Glomerular visceral epithelial cell (primary cell): Measurements from ENCODE around the gene PCBD2.

Source experiments
- DNase-seq: peaks from one replicate; pipeline ENCODE4 v3.0.0-alpha.2; 2016; ENCODE audit errors: extremely low spot score

Gene PCBD2

DNA sequence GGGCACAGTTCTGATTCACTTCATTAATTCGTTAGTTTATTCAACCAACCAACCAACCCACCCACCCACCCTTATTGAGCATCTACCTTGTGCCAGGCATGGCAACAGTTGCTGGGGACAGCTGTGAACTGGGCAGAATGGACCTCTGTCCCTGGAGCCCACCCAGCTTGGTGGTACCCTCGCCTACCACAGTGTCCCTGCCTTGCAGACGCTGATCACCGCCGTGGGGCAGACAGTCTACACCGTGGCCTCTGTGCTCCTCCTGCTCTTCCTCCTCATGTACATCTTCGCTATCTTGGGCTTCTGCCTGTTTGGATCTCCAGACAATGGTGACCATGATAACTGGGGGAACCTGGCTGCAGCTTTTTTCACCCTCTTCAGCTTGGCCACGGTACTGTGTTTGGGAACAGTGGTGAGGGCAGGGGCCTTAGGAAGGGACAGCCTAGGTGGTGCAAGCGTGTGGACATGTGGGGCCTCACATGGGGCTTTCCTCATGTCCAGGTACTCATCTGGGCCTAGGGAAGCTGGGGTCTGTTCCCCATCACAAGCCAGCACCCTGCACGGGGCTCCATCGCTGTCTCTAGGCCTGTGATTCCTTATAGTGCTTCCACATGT, 102.9 kb downstream of the PCBD2 start:
- DNase-seq = no peak

DNA sequence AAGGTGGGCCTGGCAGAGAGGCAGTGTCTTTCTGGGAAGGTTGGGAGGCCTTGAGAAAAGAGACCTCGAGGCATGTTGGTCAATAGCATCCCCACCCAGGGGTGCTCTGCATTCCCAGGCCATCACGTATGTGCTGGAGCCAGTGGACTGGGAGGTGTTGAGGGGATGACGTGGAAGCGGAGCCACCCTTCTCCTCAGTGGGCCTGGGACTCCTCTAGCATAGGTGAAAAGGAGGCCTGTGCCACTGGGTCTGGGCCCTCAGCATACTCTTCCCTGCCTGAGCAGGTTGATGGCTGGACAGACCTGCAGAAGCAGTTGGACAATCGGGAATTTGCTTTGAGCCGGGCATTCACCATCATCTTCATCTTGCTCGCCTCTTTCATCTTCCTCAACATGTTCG, 103.6 kb downstream of the PCBD2 start:
- no peak for DNase-seq

DNA sequence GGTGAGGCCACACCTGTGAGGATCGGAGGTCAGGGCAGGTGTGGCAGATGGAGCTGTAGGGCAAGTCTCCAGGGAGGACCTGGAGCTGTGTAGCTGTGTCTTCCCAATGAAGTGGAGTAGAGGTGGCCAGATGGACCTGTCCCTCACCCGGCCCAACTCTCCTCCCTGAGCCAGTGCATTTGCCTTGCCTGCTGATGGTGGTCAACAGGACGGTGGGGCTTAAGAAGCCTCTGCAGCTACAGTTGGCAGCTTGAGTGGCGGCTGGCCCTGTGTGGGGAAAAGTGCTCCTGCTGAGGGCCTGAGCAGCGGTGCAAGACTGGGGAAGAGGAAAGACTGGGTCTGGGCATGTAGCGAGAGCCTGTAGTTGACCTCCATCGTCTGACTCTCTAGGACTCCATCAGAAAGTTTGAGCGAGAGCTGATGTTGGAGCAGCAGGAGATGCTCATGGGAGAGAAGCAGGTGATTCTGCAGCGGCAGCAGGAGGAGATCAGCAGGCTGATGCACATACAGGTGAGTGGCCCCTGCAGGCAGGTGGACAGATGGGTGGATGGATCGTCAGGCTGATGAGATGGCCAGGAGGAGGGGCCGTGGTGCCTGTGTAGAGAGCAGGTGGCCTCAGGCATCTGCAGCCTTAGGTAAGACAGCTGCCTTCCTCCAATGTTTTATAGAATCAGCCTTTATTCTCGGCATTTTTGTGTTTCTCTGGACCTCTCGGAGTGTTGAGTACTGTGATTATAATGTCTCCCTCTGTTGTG, 104.2 kb downstream of the PCBD2 start:
- DNase-seq = no peak

DNA sequence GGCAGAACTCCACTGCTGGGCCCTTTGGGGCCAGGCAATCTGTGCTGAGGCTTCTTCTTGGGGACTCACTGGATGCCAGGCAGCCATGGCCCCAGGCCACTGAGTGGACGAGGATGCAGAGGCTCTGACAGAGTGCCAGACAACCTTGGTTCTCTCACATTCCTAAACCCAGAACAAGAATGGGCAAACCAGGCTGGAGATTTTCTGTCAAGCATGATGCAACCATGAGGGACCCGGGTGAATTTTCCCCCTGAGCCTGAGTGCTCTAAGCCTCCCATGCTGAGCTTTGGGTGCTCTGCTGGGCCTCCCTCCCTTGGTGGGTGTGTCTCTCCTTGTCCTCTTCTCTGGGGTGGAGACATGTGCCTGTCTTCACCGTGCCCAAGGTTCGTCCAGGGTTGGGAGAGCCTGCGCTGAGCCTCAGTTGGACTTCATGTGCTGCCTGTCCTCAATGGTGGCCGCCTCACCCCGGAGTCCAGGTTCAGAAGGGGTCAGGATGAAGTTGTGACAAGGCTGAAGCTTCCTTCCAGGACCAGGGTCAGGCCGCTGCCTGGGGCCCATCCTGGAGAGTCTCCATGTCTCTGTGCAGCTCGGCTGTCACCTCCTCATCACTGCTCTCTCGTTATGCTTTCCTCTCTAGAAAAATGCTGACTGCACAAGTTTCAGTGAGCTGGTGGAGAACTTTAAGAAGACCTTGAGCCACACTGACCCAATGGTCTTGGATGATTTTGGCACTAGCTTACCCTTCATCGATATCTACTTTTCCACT, 105.0 kb downstream of the PCBD2 start:
- DNase-seq = no peak

DNA sequence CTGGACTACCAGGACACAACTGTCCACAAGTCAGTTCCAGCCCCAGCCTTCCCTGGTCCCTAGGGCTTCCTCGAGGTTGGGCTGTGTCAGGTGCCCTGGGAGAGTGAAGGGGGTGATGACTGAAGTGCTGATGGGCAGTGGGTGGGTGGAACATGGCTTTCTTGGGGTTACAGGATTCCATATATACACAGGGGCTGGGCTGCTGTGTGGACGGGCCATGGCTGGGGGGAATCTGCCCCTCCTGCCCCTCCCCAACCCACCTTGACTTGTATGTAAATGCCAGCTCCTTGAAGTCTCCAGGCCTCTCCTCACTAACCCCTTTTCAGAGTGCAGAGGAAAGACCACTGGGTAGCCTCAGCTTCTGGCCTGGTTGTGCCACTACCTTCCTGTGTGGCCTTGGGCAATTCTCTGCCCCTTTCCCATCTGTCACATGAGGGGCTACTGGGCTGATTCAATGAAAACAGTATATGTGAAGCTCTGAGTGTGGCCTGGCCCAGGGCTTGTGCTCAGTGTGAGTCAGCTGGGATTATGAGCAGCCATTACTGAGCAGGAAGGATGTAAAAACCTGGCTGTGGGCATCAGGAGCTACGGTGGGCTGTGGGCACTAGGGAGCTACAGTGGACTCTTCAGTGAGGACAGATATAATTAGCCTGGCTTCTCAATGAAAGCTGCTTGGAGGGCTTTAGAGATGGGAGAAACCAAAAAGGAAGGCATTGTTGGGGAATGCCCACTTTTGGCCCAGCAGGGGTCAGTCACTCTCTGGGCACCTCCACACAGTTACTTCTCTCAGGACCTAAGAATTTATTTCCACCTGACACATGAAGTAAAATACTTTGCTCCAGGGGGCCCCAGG, 105.8 kb downstream of the PCBD2 start:
- no peak for DNase-seq

DNA sequence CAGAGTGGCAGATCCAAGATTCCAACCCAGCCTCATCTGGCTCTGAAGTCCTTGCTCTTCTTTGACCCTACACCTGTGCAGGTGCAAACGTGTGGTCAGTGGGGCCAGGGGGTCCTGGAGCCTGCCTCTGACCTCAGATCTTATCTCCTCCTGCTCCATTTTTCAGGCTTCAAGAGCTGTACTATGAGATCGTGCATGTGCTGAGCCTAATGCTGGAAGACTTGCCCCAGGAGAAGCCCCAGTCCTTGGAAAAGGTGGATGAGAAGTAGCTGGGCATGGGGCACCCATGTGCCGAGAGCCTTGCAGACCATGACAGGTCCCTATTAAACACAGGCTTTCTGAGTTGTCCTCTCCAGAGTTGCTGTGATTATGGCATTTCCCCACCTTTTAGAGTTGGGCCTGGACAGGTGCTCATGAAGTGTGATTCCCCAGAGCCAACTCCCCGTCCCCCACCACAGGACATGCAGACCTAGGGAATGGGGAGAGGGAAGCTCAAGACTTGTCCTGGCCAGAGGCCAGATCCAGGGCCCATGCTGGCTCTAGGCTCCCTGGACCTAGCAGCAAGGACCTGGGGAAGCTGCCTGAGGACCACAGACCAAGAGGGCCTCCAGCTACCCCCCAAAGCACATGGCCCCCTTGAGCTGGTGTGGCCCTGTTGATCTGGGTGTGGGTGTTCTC, 106.6 kb downstream of the PCBD2 start:
- DNase-seq = no peak

DNA sequence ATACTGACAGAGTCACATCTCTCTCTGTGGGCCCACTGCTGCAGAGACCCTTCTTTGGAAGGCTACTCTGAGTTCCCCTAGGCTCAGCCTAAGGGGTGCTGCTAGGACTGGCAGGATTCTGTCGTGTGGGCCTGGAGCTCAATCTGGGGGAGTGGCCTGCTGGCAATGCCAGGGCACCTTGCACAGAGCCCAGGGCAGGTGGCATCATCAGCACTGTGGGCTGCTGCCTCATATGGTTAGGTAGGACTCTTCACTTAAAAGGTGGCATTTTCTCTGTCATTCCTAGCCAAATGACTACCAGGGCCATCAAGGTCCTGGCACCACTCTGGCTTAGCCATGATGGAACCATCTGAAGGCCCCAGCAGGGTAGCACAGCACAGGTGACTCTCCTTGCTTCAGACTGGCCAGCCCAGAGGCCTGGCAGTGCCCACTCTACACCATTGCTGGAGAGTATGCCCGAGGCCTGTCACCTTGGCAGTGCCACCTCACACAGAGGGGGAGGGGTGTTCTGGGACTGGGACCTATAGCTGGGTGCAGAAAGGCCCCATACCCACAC, 107.2 kb downstream of the PCBD2 start:
- DNase-seq = no peak
